Endothelial cell of umbilical vein (primary cell): ENCODE results near the gene SKAP1. TPM values are rescaled to one million over a fixed set of nuclear protein-coding genes. Genes with fewer than 3 reads are reported as not detected.

Source experiments
- BruUV-seq: library from RNA; stranded (reverse); fragments of 400-500 nt; replicated peaks from 2 replicates; lab custom pipeline; 2021; lab: Mats Ljungman, UMichigan
- CTCF ChIA-PET: fragments of 300-600, 350-600 bp; sonication (Branson Sonifier 250); formaldehyde crosslinking; loops from one replicate; lab custom pipeline; 2021; ENCODE audit warnings: antibody characterized with exemption, inconsistent platforms; lab: Charles Lee
- POLR2A ChIA-PET: fragments of 300-600, 350-600 bp; sonication (Branson Sonifier 250); formaldehyde crosslinking; loops from one replicate; lab custom pipeline; 2021; ENCODE audit warnings: antibody characterized with exemption, inconsistent platforms; lab: Charles Lee
- DNase-seq: peaks from one replicate; pipeline ENCODE4 v3.0.0-alpha.2; 2011; ENCODE audit warnings: low read depth, low spot score
- FAIRE-seq: peaks from 2 replicates; lab custom pipeline; 2011; peaks lifted over from hg19 to GRCh38; lab: Jason Lieb, UNC
- H2AFZ ChIP-seq: 2 replicates; pipeline ENCODE4 v1.6.0; 2012; ENCODE audit warnings: low read depth, low read length, control low read depth, inconsistent platforms
- H3K27ac ChIP-seq: 2 replicates; pipeline ENCODE4 v1.5.1; 2011; ENCODE audit warnings: low read depth, mild to moderate bottlenecking, control low read depth, low read length, moderate library complexity; ENCODE audit not compliant: insufficient read depth
- H3K27me3 ChIP-seq, 2 experiments: 2 replicates each; pipeline versions ENCODE4 v1.6.0 to v1.6.1; 2011; ENCODE audit warnings: low read length in 2 of 2, mixed read lengths in 1 of 2; ENCODE audit not compliant: control insufficient read depth in 2 of 2, insufficient read depth in 2 of 2
- H3K36me3 ChIP-seq, 2 experiments: 2 replicates in 1 of 2; 3 replicates in 1 of 2; pipeline ENCODE4 v1.5.1; 2011; ENCODE audit warnings: low read length in 2 of 2, mild to moderate bottlenecking in 1 of 2, moderate library complexity in 1 of 2; ENCODE audit not compliant: control insufficient read depth in 2 of 2, insufficient read depth in 2 of 2; ENCODE audit errors: extremely low read depth in 1 of 2
- H3K4me1 ChIP-seq: 3 replicates; pipeline ENCODE4 v1.5.1; 2011; ENCODE audit warnings: mild to moderate bottlenecking, low read length; ENCODE audit not compliant: control insufficient read depth, insufficient read depth; ENCODE audit errors: extremely low read depth
- H3K4me2 ChIP-seq: 2 replicates; pipeline ENCODE4 v1.6.1; 2011; ENCODE audit warnings: low read length, control low read depth, mixed read lengths; ENCODE audit not compliant: insufficient read depth
- H3K4me3 ChIP-seq, 3 experiments: fragments of 200-600 bp in 1 of 3; sonication (generic), shearing (Covaris generic) in 1 of 3; replicated peaks in 1 of 3; 2 replicates each; pipeline ENCODE4 v1.5.1; 2011 to 2016; ENCODE audit warnings: control low read depth in 3 of 3, low read length in 3 of 3, mild to moderate bottlenecking in 2 of 3, inconsistent platforms in 1 of 3, low read depth in 1 of 3, moderate library complexity in 1 of 3; ENCODE audit not compliant: insufficient read depth in 1 of 3
- H3K79me2 ChIP-seq: 2 replicates; pipeline ENCODE4 v1.6.0; 2012; ENCODE audit warnings: low read length, inconsistent platforms; ENCODE audit not compliant: control insufficient read depth, insufficient read depth
- H3K9ac ChIP-seq: replicated peaks from 2 replicates; pipeline ENCODE3; 2011; ENCODE audit warnings: low read length, control low read depth; ENCODE audit not compliant: insufficient read depth; ENCODE audit errors: extremely low read depth
- H3K9me1 ChIP-seq: replicated peaks from 3 replicates; pipeline ENCODE4 v1.6.0; 2011; ENCODE audit warnings: mild to moderate bottlenecking, low read length; ENCODE audit not compliant: control insufficient read depth, insufficient read depth; ENCODE audit errors: extremely low read depth
- H3K9me3 ChIP-seq: replicated peaks from 2 replicates; pipeline ENCODE4 v1.5.1; 2012; ENCODE audit warnings: low read length, inconsistent platforms; ENCODE audit not compliant: control insufficient read depth, insufficient read depth
- H4K20me1 ChIP-seq: replicated peaks from 2 replicates; pipeline ENCODE3; 2011; ENCODE audit warnings: mild to moderate bottlenecking, low read length; ENCODE audit not compliant: control insufficient read depth, insufficient read depth; ENCODE audit errors: extremely low read depth
- EZH2 ChIP-seq: IDR thresholded peaks from 2 replicates; pipeline ENCODE4 v1.6.1; 2012; ENCODE audit warnings: borderline replicate concordance, low read depth, mild to moderate bottlenecking, moderate library complexity, low read length, inconsistent platforms; ENCODE audit not compliant: severe bottlenecking
- FOS ChIP-seq: IDR thresholded peaks from 2 replicates; pipeline ENCODE4 v1.6.1; 2011; ENCODE audit warnings: mild to moderate bottlenecking, low read length, moderate library complexity, borderline replicate concordance; ENCODE audit not compliant: insufficient read depth
- GATA2 ChIP-seq: IDR thresholded peaks from 2 replicates; pipeline ENCODE4 v1.7.0; 2011; ENCODE audit warnings: low read depth, mild to moderate bottlenecking, moderate library complexity, mixed read lengths, low read length; ENCODE audit not compliant: insufficient read length, insufficient read depth
- JUN ChIP-seq: IDR thresholded peaks from 2 replicates; pipeline ENCODE4 v1.6.1; 2011; ENCODE audit warnings: borderline replicate concordance, low read depth; ENCODE audit not compliant: insufficient read length, insufficient read depth
- MYC ChIP-seq: IDR thresholded peaks from one replicate; pipeline ENCODE4 v1.6.1; 2011; ENCODE audit warnings: mild to moderate bottlenecking, low read depth, low read length
- POLR2A ChIP-seq: IDR thresholded peaks from 2 replicates; pipeline ENCODE4 v1.6.1; 2012; ENCODE audit warnings: low read depth, mild to moderate bottlenecking, control low read depth, low read length
- POLR2AphosphoS5 ChIP-seq: IDR thresholded peaks from 2 replicates; pipeline ENCODE4 v1.6.1; 2012; ENCODE audit warnings: low read depth, mild to moderate bottlenecking, control low read depth, low read length, moderate library complexity; ENCODE audit not compliant: insufficient read depth
- dilution Hi-C: fragments of 300-500 bp; cut with MboI; formaldehyde crosslinking; loops from one replicate; pipeline ENCODE4 v1.15.0; 2019; ENCODE audit warnings: low sequenced_read_pairs; ENCODE audit not compliant: extremely low pct_ligation_motif_present
- intact Hi-C: fragments of 100-400 bp; cut with micrococcal nuclease; formaldehyde crosslinking; loops from one replicate; pipeline ENCODE4 v1.10.0; 2022
- polyA plus RNA-seq, 4 experiments: library from polyadenylated mRNA; depleted of rRNA in 3 of 4; stranded (reverse) in 3 of 4; unstranded in 1 of 4; fragments of >200 nt; gene quantifications; 2 replicates each; pipeline versions ENCODE4 v1.2.1 to v1.2.3, GENCODE V29; 2011 to 2012; ENCODE audit warnings: missing spikeins in 1 of 4
- total RNA-seq: library from RNA; stranded (reverse); gene quantifications from 2 replicates; pipeline ENCODE4 v1.2.3, GENCODE V29; 2021
- TF ChIP-seq, protein P1 (sequence below), 2 donors: IDR thresholded peaks; 1 replicate in 1 of 2; 2 replicates in 1 of 2; pipeline ENCODE4 v1.5.1; 2011; ENCODE audit warnings: low read length in 2 of 2, mild to moderate bottlenecking in 2 of 2, moderate library complexity in 2 of 2, control low read depth in 1 of 2, inconsistent platforms in 1 of 2, low read depth in 1 of 2; ENCODE audit not compliant: insufficient read depth in 1 of 2; ENCODE audit errors: extremely low read depth in 1 of 2
- TF ChIP-seq, protein P2 (sequence below): IDR thresholded peaks from 2 replicates; pipeline ENCODE4 v1.6.1; 2011; ENCODE audit not compliant: insufficient read depth, insufficient read length

Gene SKAP1
- total and polyA plus RNA-seq, 2 donors (not counting 3 experiments of a cell fraction or from before 2014, with no cell fraction given) = 0.75 TPM; not detected in 1

DNA sequence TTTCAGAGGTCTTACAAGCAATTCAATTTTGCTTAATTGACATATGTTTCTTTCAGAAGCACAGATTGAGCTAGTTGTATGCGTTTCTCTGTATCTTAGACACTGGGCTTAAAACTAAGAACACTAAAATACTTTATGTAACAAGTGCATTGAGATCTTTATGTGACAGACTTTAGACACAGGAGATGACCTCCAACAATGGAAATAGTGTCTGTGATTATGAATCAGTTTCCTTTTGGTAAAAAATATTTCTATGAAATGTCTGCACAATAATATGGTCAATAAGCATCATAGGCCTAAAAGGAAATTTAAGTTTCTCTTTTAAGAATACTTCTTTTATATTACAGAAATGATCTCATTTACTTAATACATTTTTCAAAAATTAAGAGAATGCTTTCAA, 153.2 kb downstream of the SKAP1 start:
- H3K27ac ChIP-seq = no peak overlapping the region
- DNase-seq = peak; percentile 22
- H3K4me2 ChIP-seq = no peak overlapping the region
- H3K79me2 ChIP-seq = no peaks in the 10 kb centered on the region
- peaks cover 5% of the 10 kb centered on the region for H3K4me1 ChIP-seq
- dilution Hi-C loops (no loop called here), intact Hi-C loops (no loop called here)
- no peaks in the 10 kb centered on the region for H3K27me3 ChIP-seq
- no TSS peak for BruUV-seq
- no peaks in the 10 kb centered on the region for H3K9me3 ChIP-seq
- POLR2A ChIA-PET = no interaction called here
- no peaks in the 10 kb centered on the region for H3K9me1 ChIP-seq
- H4K20me1 ChIP-seq = no peaks in the 10 kb centered on the region
- CTCF ChIA-PET = interaction anchor here (1.2 to 2.1 kb wide), 3 partner anchors 12 to 17 kb away, joined by 4 to 10 read pairs (median 4); no protein-coding TSS in a partner anchor
- no peaks in the 10 kb centered on the region for H3K36me3 ChIP-seq
- H2AFZ ChIP-seq = no peak overlapping the region
- no peak overlapping the region for H3K9ac ChIP-seq
- TF ChIP-seq MYC = no peak
- no peak for TF ChIP-seq FOS
- TF ChIP-seq, protein P1, sequence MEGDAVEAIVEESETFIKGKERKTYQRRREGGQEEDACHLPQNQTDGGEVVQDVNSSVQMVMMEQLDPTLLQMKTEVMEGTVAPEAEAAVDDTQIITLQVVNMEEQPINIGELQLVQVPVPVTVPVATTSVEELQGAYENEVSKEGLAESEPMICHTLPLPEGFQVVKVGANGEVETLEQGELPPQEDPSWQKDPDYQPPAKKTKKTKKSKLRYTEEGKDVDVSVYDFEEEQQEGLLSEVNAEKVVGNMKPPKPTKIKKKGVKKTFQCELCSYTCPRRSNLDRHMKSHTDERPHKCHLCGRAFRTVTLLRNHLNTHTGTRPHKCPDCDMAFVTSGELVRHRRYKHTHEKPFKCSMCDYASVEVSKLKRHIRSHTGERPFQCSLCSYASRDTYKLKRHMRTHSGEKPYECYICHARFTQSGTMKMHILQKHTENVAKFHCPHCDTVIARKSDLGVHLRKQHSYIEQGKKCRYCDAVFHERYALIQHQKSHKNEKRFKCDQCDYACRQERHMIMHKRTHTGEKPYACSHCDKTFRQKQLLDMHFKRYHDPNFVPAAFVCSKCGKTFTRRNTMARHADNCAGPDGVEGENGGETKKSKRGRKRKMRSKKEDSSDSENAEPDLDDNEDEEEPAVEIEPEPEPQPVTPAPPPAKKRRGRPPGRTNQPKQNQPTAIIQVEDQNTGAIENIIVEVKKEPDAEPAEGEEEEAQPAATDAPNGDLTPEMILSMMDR (IDR thresholded peaks at IDR 0.05; ENCODE audit: extremely low read depth in 1 of 2, insufficient read depth in 1 of 2, low read depth in 1 of 2, low read length in 2 of 2) = no peak
- no peak for TF ChIP-seq POLR2A
- no peak for TF ChIP-seq EZH2
- TF ChIP-seq GATA2 = no peak
- TF ChIP-seq POLR2AphosphoS5 = no peak
- TF ChIP-seq, protein P2, sequence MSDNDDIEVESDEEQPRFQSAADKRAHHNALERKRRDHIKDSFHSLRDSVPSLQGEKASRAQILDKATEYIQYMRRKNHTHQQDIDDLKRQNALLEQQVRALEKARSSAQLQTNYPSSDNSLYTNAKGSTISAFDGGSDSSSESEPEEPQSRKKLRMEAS = no peak
- TF ChIP-seq JUN = no peak
- no peak for FAIRE-seq
- no peak overlapping the region for H3K4me3 ChIP-seq
